Choroid plexus epithelial cell (primary cell): ENCODE measurements around the gene NEURL3.
A peak's percentile ranks its signal among the peaks of the same experiment; 100 is the strongest.

Experiments used
- DNase-seq: peaks from one replicate; pipeline ENCODE4 v3.0.0-alpha.2; 2010; ENCODE audit warnings: low read depth
- H3K4me3 ChIP-seq: 2 replicates; pipeline ENCODE4 v1.5.1; 2011; ENCODE audit warnings: low read depth, mild to moderate bottlenecking, control low read depth, low read length, moderate library complexity
- TF ChIP-seq, protein P1 (sequence below): conservative IDR thresholded peaks from 2 replicates; pipeline ENCODE4 v1.5.1; 2011; ENCODE audit warnings: low read depth, mild to moderate bottlenecking, control low read depth, inconsistent platforms, low read length, moderate library complexity

The NEURL3 gene

GRCh38 chr2:96538487-96539214 is 33.5 kb upstream of the NEURL3 start:
- DNase-seq, result peak; percentile 35
- no peak overlapping the region for H3K4me3 ChIP-seq
- TF ChIP-seq, protein P1, sequence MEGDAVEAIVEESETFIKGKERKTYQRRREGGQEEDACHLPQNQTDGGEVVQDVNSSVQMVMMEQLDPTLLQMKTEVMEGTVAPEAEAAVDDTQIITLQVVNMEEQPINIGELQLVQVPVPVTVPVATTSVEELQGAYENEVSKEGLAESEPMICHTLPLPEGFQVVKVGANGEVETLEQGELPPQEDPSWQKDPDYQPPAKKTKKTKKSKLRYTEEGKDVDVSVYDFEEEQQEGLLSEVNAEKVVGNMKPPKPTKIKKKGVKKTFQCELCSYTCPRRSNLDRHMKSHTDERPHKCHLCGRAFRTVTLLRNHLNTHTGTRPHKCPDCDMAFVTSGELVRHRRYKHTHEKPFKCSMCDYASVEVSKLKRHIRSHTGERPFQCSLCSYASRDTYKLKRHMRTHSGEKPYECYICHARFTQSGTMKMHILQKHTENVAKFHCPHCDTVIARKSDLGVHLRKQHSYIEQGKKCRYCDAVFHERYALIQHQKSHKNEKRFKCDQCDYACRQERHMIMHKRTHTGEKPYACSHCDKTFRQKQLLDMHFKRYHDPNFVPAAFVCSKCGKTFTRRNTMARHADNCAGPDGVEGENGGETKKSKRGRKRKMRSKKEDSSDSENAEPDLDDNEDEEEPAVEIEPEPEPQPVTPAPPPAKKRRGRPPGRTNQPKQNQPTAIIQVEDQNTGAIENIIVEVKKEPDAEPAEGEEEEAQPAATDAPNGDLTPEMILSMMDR, result no peak

GRCh38 chr2:96537734-96538486 is 32.8 kb upstream of the NEURL3 start:
- TF ChIP-seq, protein P1, result no peak
- DNase-seq, result no peak
- peak overlapping the region; percentile 68 for H3K4me3 ChIP-seq

GRCh38 chr2:96537066-96537733 is 32.0 kb upstream of the NEURL3 start:
- peak; percentile 57 for DNase-seq
- peak overlapping the region; percentile 68 for H3K4me3 ChIP-seq
- TF ChIP-seq, protein P1, result no peak

- peak; percentile 90 for DNase-seq
- TF ChIP-seq, protein P1, result peak; percentile 34
Measured at GRCh38 chr2:96536445-96537065, 31.4 kb upstream of the NEURL3 start, which contains the start of gene ARID5A. ARID5A (plus strand) TSS chr2:96536752; CDS start chr2:96536827, 75 bp downstream.

DNA sequence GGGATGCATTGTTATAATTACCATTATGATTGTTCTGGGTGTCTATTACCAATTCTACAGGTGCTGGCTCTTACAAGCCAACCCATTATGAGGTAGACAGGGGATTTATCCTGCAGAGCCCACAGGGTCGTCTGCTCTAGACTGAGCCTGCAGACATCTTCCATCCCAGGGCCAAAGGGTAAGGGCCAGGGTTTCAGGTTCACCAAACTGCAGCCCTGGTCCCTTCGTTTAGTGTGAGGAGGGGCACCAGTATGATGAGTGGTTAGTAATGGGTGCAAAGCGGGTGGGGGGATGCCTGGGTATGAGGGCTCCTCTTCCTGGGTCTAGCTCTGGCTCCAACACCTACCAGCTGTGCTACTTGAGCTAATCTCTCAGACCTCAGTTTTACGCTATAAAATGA is 30.2 kb upstream of the NEURL3 start:
- TF ChIP-seq, protein P1, result no peak
- DNase-seq, result no peak
- no peak overlapping the region for H3K4me3 ChIP-seq

More at GRCh38 chr2:96536445-96537065, 31.4 kb upstream of the NEURL3 start, which contains the start of gene ARID5A:
- peak within 1 kb of the TSS; percentile 68 for H3K4me3 ChIP-seq

DNA sequence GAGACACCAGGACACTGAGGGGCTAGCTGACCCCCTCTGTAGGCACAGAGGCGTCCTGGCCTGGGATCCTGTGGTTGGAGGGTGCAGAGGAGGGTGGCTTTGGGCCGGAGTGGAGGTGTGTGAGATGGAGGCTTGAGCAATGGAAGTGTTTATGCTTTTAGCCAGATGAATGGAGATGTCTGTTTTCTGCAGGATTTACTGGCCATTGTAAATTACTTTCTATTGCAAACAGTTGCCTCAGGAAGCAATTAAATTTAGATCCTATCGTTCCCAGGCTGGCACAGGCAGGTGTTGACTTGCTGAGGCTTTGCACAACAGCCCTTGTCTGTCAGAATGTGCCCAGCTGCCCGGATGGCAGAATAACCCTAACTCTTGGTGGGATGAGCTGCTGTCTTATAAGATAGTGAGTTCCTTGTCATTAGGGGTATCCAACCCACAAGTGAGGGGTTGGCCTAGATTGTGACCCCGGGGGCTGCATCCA is 29.6 kb upstream of the NEURL3 start:
- TF ChIP-seq, protein P1, result no peak
- no peak overlapping the region for H3K4me3 ChIP-seq
- DNase-seq, result no peak
